ENCODE measurements around the gene GNG7. TPM values are rescaled to one million over a fixed set of nuclear protein-coding genes. Genes with fewer than 3 reads are reported as not detected.

The GNG7 gene
- total RNA-seq, 1 donor from 2014 or later: 1.8 TPM

DNA sequence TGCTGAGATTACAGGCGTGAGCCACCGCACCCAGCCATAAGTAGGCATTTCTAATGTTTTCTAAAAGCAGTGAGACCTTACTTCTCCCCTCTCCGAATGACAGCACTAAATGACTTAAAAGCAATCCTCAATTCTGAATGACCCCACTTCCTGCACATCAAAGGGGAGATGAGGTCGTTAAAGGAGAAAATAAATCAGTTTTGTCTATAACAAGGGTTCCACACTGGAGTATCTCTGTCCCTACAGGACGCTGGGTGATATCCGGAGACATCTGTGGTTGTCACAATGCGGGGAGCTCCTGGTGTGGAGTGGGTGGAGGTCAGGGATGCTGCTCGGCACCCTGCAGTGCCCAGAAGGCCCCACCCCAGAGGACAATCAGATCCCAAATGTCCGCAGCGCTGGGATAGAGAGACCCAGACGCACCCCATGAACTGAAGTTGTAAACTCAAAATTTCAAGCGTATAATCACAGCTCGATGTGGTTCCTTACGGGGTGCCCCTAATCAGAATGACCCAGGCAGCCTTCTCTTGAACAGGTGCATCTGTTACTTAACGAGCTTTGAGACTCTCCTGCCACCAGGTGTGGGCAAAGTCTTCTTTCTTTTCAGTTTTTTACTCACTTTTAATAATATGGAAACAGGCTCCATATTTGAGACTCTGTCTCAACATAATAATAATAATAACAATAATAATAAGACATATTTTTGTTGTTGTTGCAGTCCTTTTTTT is 2.9 kb downstream of the GNG7 start:
- no peaks in the 10 kb centered on the region for H3K36me3 Mint-ChIP-seq (ENCODE audit: low read depth, unreplicated experiment)
- Histone ChIP-seq H3K9ac (ENCODE audit: low read length) (no peak overlapping the region), H3K79me2 (ENCODE audit: insufficient read depth, low read length) (no peaks in the 10 kb centered on the region), H3K4me2 (ENCODE audit: low read length) (no peak overlapping the region), H4K20me1 (ENCODE audit: insufficient read depth, low read length) (no peaks in the 10 kb centered on the region), H3K27ac (ENCODE audit: low read depth, low read length) (no peak overlapping the region), H3K4me3 (ENCODE audit: insufficient read depth, low read depth, low read length) (no peak overlapping the region), H3K4me1 (ENCODE audit: insufficient read depth, low read length) (no peaks in the 10 kb centered on the region), H3K9me3 (ENCODE audit: insufficient read depth, low read depth, low read length) (no peaks in the 10 kb centered on the region), H2AFZ (ENCODE audit: low read depth, low read length) (no peak overlapping the region), H3K27me3 (ENCODE audit: insufficient read depth, low read length) (peaks cover 34% of the 10 kb centered on the region), H3K36me3 (ENCODE audit: insufficient read depth, low read length) (no peaks in the 10 kb centered on the region)
- TF ChIP-seq EZH2 (IDR thresholded peaks at IDR 0.05; ENCODE audit: insufficient read depth, low read length): no peak
- TF ChIP-seq, protein P1, sequence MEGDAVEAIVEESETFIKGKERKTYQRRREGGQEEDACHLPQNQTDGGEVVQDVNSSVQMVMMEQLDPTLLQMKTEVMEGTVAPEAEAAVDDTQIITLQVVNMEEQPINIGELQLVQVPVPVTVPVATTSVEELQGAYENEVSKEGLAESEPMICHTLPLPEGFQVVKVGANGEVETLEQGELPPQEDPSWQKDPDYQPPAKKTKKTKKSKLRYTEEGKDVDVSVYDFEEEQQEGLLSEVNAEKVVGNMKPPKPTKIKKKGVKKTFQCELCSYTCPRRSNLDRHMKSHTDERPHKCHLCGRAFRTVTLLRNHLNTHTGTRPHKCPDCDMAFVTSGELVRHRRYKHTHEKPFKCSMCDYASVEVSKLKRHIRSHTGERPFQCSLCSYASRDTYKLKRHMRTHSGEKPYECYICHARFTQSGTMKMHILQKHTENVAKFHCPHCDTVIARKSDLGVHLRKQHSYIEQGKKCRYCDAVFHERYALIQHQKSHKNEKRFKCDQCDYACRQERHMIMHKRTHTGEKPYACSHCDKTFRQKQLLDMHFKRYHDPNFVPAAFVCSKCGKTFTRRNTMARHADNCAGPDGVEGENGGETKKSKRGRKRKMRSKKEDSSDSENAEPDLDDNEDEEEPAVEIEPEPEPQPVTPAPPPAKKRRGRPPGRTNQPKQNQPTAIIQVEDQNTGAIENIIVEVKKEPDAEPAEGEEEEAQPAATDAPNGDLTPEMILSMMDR (IDR thresholded peaks at IDR 0.05; ENCODE audit: insufficient read depth, low read depth, low read length): no peak
- H3K4me1 Mint-ChIP-seq (ENCODE audit: low read depth, unreplicated experiment): no peaks in the 10 kb centered on the region
- H3K4me3 Mint-ChIP-seq (ENCODE audit: unreplicated experiment): no peak overlapping the region
- DNase-seq (ENCODE audit: low read depth) (no peak), FAIRE-seq (no peak)
- no peak overlapping the region for H3K27ac Mint-ChIP-seq (ENCODE audit: unreplicated experiment)
- H3K27me3 Mint-ChIP-seq (ENCODE audit: low read depth, unreplicated experiment): peaks cover 16% of the 10 kb centered on the region
- no peaks in the 10 kb centered on the region for H3K9me3 Mint-ChIP-seq (ENCODE audit: unreplicated experiment)

GRCh38 chr19:2694196-2694595 is 8.3 kb downstream of the GNG7 start:
- Histone ChIP-seq H3K4me3 (ENCODE audit: insufficient read depth, low read depth, low read length) (no peak overlapping the region), H3K36me3 (ENCODE audit: insufficient read depth, low read length) (no peaks in the 10 kb centered on the region), H3K9me3 (ENCODE audit: insufficient read depth, low read depth, low read length) (no peaks in the 10 kb centered on the region), H3K4me1 (ENCODE audit: insufficient read depth, low read length) (no peaks in the 10 kb centered on the region), H3K27me3 (ENCODE audit: insufficient read depth, low read length) (peaks cover 13% of the 10 kb centered on the region), H3K27ac (ENCODE audit: low read depth, low read length) (no peak overlapping the region), H3K79me2 (ENCODE audit: insufficient read depth, low read length) (no peaks in the 10 kb centered on the region), H3K9ac (ENCODE audit: low read length) (no peak overlapping the region), H2AFZ (ENCODE audit: low read depth, low read length) (no peak overlapping the region), H3K4me2 (ENCODE audit: low read length) (no peak overlapping the region), H4K20me1 (ENCODE audit: insufficient read depth, low read length) (no peaks in the 10 kb centered on the region)
- H3K9me3 Mint-ChIP-seq (ENCODE audit: unreplicated experiment): no peaks in the 10 kb centered on the region
- TF ChIP-seq EZH2 (IDR thresholded peaks at IDR 0.05; ENCODE audit: insufficient read depth, low read length): no peak
- TF ChIP-seq, protein P1 (IDR thresholded peaks at IDR 0.05; ENCODE audit: insufficient read depth, low read depth, low read length): no peak
- H3K27ac Mint-ChIP-seq (ENCODE audit: unreplicated experiment): no peak overlapping the region
- peaks cover 4% of the 10 kb centered on the region for H3K27me3 Mint-ChIP-seq (ENCODE audit: low read depth, unreplicated experiment)
- DNase-seq (ENCODE audit: low read depth) (no peak), FAIRE-seq (no peak)
- H3K4me3 Mint-ChIP-seq (ENCODE audit: unreplicated experiment): no peak overlapping the region
- H3K36me3 Mint-ChIP-seq (ENCODE audit: low read depth, unreplicated experiment): no peaks in the 10 kb centered on the region
- H3K4me1 Mint-ChIP-seq (ENCODE audit: low read depth, unreplicated experiment): no peaks in the 10 kb centered on the region

DNA sequence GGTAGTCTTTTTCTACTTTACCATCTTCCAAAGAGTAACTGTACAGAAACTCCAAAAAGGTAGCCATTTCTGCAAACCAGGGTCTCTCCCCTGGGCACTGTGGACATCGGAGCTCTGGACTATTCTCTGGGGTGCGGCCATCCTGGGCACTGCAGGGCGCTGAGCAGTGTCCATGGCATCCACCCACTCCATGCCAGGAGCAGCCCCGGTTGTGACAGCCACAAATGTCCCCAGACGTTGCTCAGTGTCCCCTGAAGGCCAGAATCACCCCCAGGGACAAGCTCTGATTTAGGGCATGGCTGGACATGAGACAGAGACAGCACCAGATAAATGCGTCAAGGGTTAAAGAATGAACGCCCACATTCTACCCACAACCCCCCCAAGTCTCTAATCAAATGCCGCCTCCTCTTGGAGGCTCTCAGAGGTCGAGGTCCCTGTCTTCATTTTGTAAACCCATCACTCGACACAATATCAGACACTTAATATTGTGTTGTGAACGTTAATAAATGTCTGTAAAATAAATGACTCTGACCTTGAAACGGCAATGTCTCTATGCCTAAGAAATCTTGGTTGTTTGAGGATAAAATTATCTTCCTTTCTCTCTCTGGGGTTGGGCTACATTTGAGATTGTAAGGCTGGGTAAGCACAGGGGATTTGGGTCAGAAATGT is 8.9 kb downstream of the GNG7 start:
- no peak overlapping the region for H2AFZ ChIP-seq (ENCODE audit: low read depth, low read length)

More for the DNA sequence above, 8.9 kb downstream of the GNG7 start:
- Histone ChIP-seq H3K79me2 (ENCODE audit: insufficient read depth, low read length) (no peaks in the 10 kb centered on the region), H3K4me2 (ENCODE audit: low read length) (no peak overlapping the region), H3K9me3 (ENCODE audit: insufficient read depth, low read depth, low read length) (no peaks in the 10 kb centered on the region), H3K27ac (ENCODE audit: low read depth, low read length) (no peak overlapping the region), H3K9ac (ENCODE audit: low read length) (no peak overlapping the region), H3K27me3 (ENCODE audit: insufficient read depth, low read length) (peaks cover 11% of the 10 kb centered on the region), H4K20me1 (ENCODE audit: insufficient read depth, low read length) (no peaks in the 10 kb centered on the region), H3K36me3 (ENCODE audit: insufficient read depth, low read length) (no peaks in the 10 kb centered on the region), H3K4me3 (ENCODE audit: insufficient read depth, low read depth, low read length) (no peak overlapping the region), H3K4me1 (ENCODE audit: insufficient read depth, low read length) (no peaks in the 10 kb centered on the region)
- DNase-seq (ENCODE audit: low read depth): no peak
- Mint-ChIP-seq H3K9me3 (ENCODE audit: unreplicated experiment) (no peaks in the 10 kb centered on the region), H3K36me3 (ENCODE audit: low read depth, unreplicated experiment) (no peaks in the 10 kb centered on the region), H3K4me3 (ENCODE audit: unreplicated experiment) (no peak overlapping the region), H3K27me3 (ENCODE audit: low read depth, unreplicated experiment) (peaks cover 2% of the 10 kb centered on the region), H3K4me1 (ENCODE audit: low read depth, unreplicated experiment) (no peaks in the 10 kb centered on the region), H3K27ac (ENCODE audit: unreplicated experiment) (no peak overlapping the region)
- FAIRE-seq: no peak
- no peak for TF ChIP-seq EZH2 (IDR thresholded peaks at IDR 0.05; ENCODE audit: insufficient read depth, low read length)
- TF ChIP-seq, protein P1 (IDR thresholded peaks at IDR 0.05; ENCODE audit: insufficient read depth, low read depth, low read length): no peak

Data from astrocyte (in vitro differentiated cells and primary cell).